Adipocyte (in vitro differentiated cells): ENCODE results near the gene FOXC1.
A peak's percentile ranks its signal among the peaks of the same experiment; 100 is the strongest.

Source experiments
- DNase-seq: peaks from one replicate; pipeline ENCODE4 v3.0.0-alpha.2; 2015; ENCODE audit warnings: low read depth
- H3K27me3 ChIP-seq: replicated peaks from 2 replicates; pipeline ENCODE4 v1.7.0; 2013; ENCODE audit warnings: mild to moderate bottlenecking, low read length, moderate library complexity; ENCODE audit not compliant: control insufficient read depth, insufficient read depth
- H3K36me3 ChIP-seq: 2 replicates; pipeline ENCODE4 v1.7.0; 2013; ENCODE audit warnings: low read length, mild to moderate bottlenecking, moderate library complexity; ENCODE audit not compliant: control insufficient read depth, insufficient read depth, severe bottlenecking
- H3K4me1 ChIP-seq: 2 replicates; pipeline ENCODE4 v1.7.0; 2013; ENCODE audit warnings: mild to moderate bottlenecking, low read length, moderate library complexity; ENCODE audit not compliant: control insufficient read depth, insufficient read depth
- H3K4me3 ChIP-seq: 2 replicates; pipeline ENCODE4 v1.7.0; 2013; ENCODE audit warnings: mild to moderate bottlenecking, low read length, moderate library complexity
- H3K9ac ChIP-seq: 2 replicates; pipeline ENCODE4 v1.7.0; 2013; ENCODE audit warnings: mild to moderate bottlenecking, low read length, moderate library complexity
- H3K9me3 ChIP-seq: 2 replicates; pipeline ENCODE4 v1.7.0; 2013; ENCODE audit warnings: mild to moderate bottlenecking, low read length, moderate library complexity; ENCODE audit not compliant: control insufficient read depth

FOXC1 gene

DNA sequence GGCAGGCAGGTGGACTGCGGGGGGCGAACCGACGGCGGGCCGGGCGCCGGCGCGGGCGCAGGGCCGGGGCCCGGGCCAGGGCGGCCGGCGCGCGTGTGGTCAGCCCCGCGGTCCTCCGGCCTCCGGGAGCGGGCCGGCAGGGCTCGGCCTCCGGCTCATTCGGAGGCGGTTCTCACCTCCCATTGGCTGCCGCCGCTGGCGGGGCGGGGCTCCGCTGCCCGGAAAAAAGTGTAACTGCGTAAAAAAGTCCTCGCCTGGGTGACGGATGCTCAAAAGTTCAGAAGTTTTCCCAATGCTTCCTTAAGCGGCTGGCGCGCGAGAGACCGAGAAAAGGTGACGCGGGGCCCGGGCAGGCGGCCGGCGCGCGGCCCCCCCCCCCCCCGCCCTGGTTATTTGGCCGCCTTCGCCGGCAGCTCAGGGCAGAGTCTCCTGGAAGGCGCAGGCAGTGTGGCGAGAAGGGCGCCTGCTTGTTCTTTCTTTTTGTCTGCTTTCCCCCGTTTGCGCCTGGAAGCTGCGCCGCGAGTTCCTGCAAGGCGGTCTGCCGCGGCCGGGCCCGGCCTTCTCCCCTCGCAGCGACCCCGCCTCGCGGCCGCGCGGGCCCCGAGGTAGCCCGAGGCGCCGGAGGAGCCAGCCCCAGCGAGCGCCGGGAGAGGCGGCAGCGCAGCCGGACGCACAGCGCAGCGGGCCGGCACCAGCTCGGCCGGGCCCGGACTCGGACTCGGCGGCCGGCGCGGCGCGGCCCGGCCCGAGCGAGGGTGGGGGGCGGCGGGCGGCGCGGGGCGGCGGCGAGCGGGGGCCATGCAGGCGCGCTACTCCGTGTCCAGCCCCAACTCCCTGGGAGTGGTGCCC lies at the start of gene FOXC1:
Gene FOXC1 (plus strand): TSS at position 268 of the 849 bp plus-strand sequence. CDS start 531 bp downstream, at position 799.
- Histone ChIP-seq H3K9ac (peak within 1 kb of the TSS; percentile 79), H3K4me3 (peak within 1 kb of the TSS; percentile 80), H3K27me3 (peaks cover 39% of the 10 kb centered on the region), H3K36me3 (no peaks in the 10 kb centered on the region), H3K9me3 (no peaks in the 10 kb centered on the region), H3K4me1 (peaks cover 34% of the 10 kb centered on the region)
- peak; percentile 97 for DNase-seq

DNA sequence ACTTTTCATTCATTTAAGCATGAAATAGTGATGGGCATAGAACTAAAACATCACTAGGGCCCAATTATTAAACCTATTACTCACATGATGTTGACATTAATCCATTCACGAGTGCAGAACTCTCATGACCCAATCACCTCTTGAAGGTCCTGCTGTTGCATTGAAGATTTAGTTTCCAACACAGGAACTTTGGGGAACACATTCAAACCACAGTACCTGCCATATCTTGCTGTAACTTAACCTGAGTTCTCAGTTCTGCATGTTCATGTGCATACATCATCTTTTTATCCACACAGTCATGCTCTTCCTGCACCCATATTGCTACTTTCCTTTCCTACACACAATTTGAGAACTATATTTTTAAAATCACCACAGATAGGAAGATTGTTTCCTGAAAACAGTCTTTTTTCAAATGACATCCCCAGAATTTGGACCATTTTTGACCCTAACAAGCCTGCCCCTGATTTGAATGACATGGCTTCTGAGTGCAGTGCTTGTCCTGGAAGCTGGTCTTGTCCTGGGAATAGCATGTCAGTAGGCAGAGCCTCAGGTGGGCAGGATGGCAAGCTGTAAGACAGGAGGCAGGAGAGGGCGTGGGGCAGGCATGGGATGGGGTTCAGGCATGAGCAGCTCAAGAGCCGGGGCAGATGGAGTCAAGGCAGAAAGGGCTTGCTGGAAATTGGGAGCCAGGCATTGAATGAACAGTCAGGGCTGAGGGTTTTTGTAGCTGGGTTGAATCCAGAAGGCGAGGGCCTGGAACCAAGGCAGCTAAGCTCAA lies 49.2 kb upstream of the FOXC1 start:
- Histone ChIP-seq H3K27me3 (peaks cover 5% of the 10 kb centered on the region), H3K36me3 (no peaks in the 10 kb centered on the region)
- DNase-seq, result no peak

DNA sequence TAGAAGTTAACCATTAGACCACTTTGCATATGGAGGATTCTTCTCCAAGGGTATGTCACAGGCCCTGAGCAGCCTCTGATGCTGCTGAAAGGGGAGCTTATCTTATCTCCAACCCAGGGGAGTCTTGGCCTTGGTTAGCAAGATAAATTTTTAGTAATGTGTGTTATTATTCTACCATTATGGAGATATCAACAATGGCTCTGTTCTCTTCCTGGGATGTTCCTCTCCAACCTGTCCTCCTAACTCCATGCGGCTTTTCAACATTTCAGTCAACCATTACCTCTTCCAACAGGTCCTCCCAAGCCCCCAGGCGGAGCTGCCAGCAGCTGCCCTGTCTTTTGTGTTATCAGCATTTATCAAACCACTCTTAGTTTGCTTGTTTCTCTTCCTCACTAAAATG lies 48.4 kb upstream of the FOXC1 start:
- Histone ChIP-seq H3K4me1 (no peaks in the 10 kb centered on the region), H3K9ac (no peak overlapping the region), H3K4me3 (no peak overlapping the region), H3K27me3 (peaks cover 5% of the 10 kb centered on the region), H3K36me3 (no peaks in the 10 kb centered on the region), H3K9me3 (peaks cover 5% of the 10 kb centered on the region)
- no peak for DNase-seq

More for the DNA sequence above, 49.2 kb upstream of the FOXC1 start:
- no peak overlapping the region for H3K4me3 ChIP-seq
- H3K9ac ChIP-seq, result no peak overlapping the region
- no peaks in the 10 kb centered on the region for H3K4me1 ChIP-seq
- peaks cover 5% of the 10 kb centered on the region for H3K9me3 ChIP-seq

DNA sequence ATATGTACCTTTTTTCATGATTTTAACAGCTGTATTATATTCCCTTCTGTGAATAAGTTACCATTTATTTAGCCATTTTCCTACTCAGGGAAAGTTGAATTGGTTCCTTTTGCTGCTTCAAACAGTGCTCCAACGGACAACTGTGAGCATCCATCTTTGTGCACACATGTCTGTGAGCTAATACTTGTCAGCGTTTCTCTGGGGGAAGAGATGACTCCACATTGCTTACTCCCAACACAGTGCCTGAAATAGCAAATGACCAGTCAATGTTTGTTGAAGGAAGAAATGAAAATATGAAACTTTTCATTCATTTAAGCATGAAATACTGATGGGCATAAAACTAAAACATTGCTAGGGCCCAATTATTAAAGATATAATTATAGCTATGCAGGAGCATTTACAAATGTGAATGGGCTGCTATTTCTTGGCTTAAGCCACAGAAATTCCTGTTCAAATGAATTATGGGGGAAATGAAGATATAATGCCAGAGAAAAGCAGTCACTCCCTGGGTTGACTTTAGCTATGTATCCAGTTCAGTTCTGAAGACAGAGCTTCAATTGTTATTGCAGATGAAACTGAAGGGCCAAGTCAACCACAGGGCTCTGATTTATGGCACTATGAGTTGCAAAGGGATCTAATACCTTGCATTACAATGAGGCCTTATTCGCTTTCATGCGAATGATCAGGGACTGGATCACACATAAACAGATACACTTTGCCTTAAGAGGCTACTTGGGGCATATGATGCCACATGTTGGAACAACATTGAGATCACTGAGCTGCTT lies 47.4 kb upstream of the FOXC1 start:
- DNase-seq, result no peak
- Histone ChIP-seq H3K9ac (no peak overlapping the region), H3K4me3 (no peak overlapping the region), H3K27me3 (peaks cover 5% of the 10 kb centered on the region), H3K9me3 (peaks cover 5% of the 10 kb centered on the region), H3K4me1 (no peaks in the 10 kb centered on the region), H3K36me3 (no peaks in the 10 kb centered on the region)

DNA sequence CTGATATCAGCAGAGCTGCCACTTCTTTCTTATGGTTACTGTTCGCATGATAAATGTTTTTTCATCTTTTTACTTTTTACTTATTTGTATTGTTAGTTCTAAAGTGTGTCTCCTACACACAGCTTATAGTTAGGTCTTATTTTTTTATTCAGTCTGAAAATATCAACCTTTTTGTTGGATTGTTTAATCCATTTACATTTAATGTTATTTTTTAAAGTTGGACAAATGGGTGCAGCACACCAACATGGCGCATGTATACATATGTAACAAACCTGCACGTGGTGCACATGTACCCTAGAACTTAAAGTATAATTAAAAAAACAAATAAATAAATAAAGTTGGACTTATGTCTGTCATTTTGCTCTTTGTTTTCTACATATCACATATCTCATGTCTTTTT lies 40.3 kb upstream of the FOXC1 start:
- Histone ChIP-seq H3K36me3 (no peaks in the 10 kb centered on the region), H3K4me1 (peaks cover 4% of the 10 kb centered on the region), H3K4me3 (no peak overlapping the region), H3K27me3 (peaks cover 3% of the 10 kb centered on the region), H3K9ac (no peak overlapping the region), H3K9me3 (peaks cover 34% of the 10 kb centered on the region)
- DNase-seq, result no peak

DNA sequence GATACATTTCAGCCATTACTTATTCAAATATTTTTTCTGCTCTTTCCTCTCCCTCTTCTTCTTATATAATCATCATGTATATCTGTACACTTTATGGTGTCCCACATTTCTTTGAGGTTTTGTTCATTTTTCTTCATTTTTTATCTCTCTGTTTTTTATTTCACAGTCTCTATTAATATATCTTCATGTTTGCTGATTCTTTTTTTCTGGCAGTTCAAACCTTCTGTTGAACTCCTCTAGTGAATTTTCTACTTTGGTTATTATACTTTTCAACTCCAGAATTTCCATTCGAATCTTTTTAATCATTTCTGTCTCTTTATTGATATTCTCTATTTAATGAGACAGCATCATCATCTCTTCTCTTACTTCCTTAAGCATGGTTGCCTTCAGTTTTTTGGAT lies 38.9 kb upstream of the FOXC1 start:
- peaks cover 3% of the 10 kb centered on the region for H3K27me3 ChIP-seq
- no peak for DNase-seq
- H3K4me3 ChIP-seq, result no peak overlapping the region
- H3K9me3 ChIP-seq, result peaks cover 29% of the 10 kb centered on the region
- H3K4me1 ChIP-seq, result peaks cover 16% of the 10 kb centered on the region
- H3K36me3 ChIP-seq, result no peaks in the 10 kb centered on the region
- H3K9ac ChIP-seq, result no peak overlapping the region

DNA sequence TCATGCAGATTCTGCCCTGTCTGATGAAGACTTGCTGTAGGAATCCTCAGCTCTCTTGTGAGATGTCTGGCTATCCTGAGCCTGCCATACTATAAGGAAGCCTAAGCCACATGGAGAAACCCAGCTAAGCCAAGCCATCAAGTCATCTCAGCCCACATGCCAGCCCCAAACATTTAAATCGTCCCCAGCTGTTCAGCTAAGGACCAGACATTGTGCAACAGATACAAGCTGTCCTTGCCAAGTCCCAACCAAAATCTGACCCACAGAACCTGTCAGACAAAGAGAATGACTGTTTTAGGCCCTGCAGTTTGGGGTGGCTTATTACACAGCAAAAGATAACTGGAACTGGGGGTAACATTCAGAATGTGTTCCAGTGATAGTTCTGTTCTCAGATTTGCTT lies 36.8 kb upstream of the FOXC1 start:
- peaks cover 19% of the 10 kb centered on the region for H3K4me1 ChIP-seq
- H3K36me3 ChIP-seq, result no peaks in the 10 kb centered on the region
- no peak overlapping the region for H3K9ac ChIP-seq
- H3K4me3 ChIP-seq, result no peak overlapping the region
- peaks cover 3% of the 10 kb centered on the region for H3K27me3 ChIP-seq
- H3K9me3 ChIP-seq, result peaks cover 29% of the 10 kb centered on the region
- peak; percentile 34 for DNase-seq

DNA sequence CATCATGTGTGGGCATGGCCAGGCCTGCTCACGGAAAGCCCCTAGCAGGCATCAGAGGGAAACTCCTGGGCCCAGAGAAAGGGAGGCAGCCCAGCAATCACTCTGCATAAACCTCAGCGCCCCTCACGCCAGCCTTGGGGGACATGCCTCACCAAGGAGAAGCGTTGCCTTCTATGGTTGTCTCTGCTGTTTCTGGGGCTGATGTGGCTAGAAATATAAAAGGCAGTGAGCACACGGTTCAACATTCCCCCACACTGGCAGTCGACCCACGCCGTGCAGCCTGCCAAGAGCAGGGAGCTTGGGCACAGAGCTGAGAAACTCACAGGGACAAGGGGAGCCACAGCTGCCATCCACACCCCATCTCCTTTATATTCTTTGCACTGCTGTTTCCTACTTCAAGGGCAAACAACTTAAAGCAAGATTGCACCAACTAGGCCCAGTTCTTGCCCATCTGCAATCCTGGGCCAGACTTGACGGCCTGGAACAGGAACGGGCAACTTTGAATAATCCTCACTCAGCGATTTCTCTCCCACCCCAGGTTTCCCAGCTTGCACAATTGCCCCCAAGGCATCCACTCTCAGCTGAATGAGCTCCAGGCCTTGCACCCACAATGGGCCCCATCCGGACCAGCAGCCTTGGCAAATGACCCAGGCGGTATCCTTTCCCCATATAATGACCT lies 35.5 kb upstream of the FOXC1 start:
- Histone ChIP-seq H3K36me3 (no peaks in the 10 kb centered on the region), H3K4me3 (no peak overlapping the region), H3K4me1 (peaks cover 19% of the 10 kb centered on the region), H3K9ac (no peak overlapping the region), H3K9me3 (peaks cover 25% of the 10 kb centered on the region), H3K27me3 (peaks cover 10% of the 10 kb centered on the region)
- no peak for DNase-seq

DNA sequence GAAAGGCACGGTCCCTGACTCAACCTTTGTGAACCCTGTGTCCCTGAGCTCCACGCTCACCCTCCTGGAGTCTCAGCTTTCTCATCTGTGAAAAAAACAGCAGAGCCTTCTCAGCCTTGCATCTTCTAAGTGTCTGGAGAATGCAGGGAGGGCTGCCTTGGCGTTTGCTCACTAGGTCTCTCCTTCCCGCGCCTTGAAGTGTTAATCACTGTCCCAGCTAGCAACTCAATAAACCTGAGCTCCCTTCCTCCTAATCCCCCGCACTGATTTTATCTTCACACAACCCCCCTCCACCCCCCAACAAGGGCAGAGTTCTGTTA lies 34.9 kb upstream of the FOXC1 start:
- no peak for DNase-seq
- no peak overlapping the region for H3K9ac ChIP-seq
- no peak overlapping the region for H3K4me3 ChIP-seq
- H3K36me3 ChIP-seq, result no peaks in the 10 kb centered on the region
- peaks cover 13% of the 10 kb centered on the region for H3K27me3 ChIP-seq
- peaks cover 19% of the 10 kb centered on the region for H3K4me1 ChIP-seq
- H3K9me3 ChIP-seq, result peaks cover 20% of the 10 kb centered on the region

DNA sequence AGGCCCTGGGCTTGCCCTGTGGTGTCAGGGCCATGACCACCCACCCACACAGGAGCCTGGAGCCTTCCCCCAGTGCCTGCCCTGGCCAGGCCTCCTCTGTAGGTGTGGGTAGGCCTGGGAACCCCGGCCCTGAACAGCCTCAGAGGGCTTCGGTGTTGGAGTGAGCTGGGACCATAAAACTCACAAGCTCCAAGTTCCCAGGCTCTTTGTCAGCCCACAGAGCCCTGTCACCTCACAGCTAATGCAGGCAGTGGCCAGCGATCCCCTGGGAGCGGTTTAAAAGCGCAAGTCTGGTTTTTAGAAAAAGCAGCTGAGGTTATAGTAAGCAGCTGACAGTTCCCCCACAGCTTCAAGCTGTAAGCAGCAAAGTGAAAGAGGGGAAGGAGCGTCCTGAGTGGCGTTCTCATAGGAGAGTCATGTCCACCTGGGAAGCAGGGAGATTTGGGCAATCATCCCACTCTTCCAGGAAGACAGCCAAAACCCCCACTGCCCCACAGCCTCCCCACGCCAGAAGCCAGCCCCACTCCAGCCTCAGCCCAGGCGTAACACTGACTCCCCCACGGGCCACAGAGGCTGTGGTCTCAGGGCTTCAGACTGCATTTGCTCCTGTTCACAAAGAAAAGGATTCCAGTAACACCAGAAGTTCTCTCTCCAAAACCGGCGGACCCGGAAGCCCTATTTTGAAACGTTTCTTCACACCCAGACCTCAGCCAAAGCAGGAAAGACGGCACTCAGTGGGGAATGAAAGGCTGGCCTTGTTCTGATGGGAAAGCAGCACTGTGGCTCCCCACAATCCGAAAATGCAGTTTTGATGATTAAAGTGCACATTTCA lies 34.3 kb upstream of the FOXC1 start:
- Histone ChIP-seq H3K27me3 (peaks cover 13% of the 10 kb centered on the region), H3K9me3 (peaks cover 19% of the 10 kb centered on the region), H3K4me3 (no peak overlapping the region), H3K36me3 (no peaks in the 10 kb centered on the region), H3K9ac (peak overlapping the region; percentile 10), H3K4me1 (peaks cover 19% of the 10 kb centered on the region)
- no peak for DNase-seq
